Thyroid gland (tissue), 4 donors: ENCODE measurements around the gene DNAH11. TPM values are rescaled to one million over a fixed set of nuclear protein-coding genes. Genes with fewer than 3 reads are reported as not detected.

Experiments
- DNase-seq, 2 donors: peaks; one replicate each; pipeline ENCODE4 v3.0.0-alpha.2; 2019
- H3K27ac ChIP-seq, 3 donors: fragments of 200-600 bp; sonication (generic); 1 replicate in 2 of 3; 2 replicates in 1 of 3; pipeline ENCODE4 v1.5.1; 2016 to 2019; ENCODE audit warnings: mild to moderate bottlenecking in 1 of 3, moderate library complexity in 1 of 3
- H3K27me3 ChIP-seq: fragments of 200-600 bp; sonication (generic); one replicate; pipeline ENCODE4 v1.5.1; 2019
- H3K36me3 ChIP-seq, 2 donors: fragments of 200-600 bp; sonication (generic); one replicate each; pipeline ENCODE4 v1.5.1; 2016 to 2019
- H3K4me1 ChIP-seq, 2 donors: fragments of 200-600 bp; sonication (generic); one replicate each; pipeline ENCODE4 v1.5.1; 2017 to 2019
- H3K4me3 ChIP-seq, 3 donors: fragments of 200-600 bp; sonication (generic); replicated peaks in 1 of 3; 1 replicate in 2 of 3; 2 replicates in 1 of 3; pipeline ENCODE4 v1.5.1; 2016; ENCODE audit warnings: mild to moderate bottlenecking in 1 of 3
- H3K9me3 ChIP-seq: fragments of 200-600 bp; sonication (generic); one replicate; pipeline ENCODE4 v1.5.1; 2017
- CTCF ChIP-seq, 6 experiments: fragments of 200-600 bp in 3 of 6; fragments of 450-650 bp in 3 of 6; sonication (generic) in 3 of 6; IDR thresholded peaks; one replicate each; pipeline ENCODE4 v1.5.1; 2016 to 2019; ENCODE audit warnings: antibody characterized with exemption in 6 of 6, mild to moderate bottlenecking in 2 of 6, inconsistent platforms in 1 of 6, moderate library complexity in 1 of 6
- POLR2A ChIP-seq, 2 donors: fragments of 450-650 bp; IDR thresholded peaks; one replicate each; pipeline ENCODE4 v1.6.1; 2017; ENCODE audit warnings: antibody characterized with exemption in 2 of 2, mild to moderate bottlenecking in 2 of 2, moderate library complexity in 1 of 2
- WGBS, 2 donors: methylation state at CpG; one replicate each; pipeline ENCODE4 v1.1.5; 2017; 5-methylcytosine and 5-hydroxymethylcytosine counted together
- intact Hi-C: fragments of 100-400 bp; cut with DNase I; formaldehyde crosslinking; loops from one replicate; pipeline ENCODE4 v1.15.1; 2023
- total RNA-seq, 4 donors: library from RNA; depleted of rRNA; stranded (reverse); fragments of >200 nt; gene quantifications; one replicate each; pipeline ENCODE4 v1.2.3, GENCODE V29; 2016

Gene DNAH11
- total RNA-seq, 4 donors from 2014 or later, result 3.9 to 29.9 (median 10.9) TPM

DNA sequence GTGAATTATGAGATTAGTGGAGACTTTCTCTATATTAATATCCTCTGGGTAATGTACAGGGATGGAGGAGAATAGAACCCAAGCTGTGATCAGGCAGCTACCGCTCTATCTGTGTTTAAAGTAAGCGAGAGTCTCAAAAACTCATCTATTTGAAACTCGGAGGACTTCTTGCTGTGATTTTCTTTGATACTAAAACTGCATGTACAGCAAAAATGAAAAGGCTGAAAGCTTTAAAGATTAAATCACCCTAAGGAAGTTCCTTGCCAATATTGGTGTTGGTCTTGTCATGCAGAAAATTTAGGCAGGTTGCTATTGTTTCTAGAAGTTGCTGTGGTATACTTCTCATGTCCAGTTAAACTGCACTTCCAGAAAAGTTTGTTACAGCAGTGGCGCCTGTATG is 110.8 kb downstream of the DNAH11 start:
- intact Hi-C loops, result no loop called here
- Histone ChIP-seq H3K4me1 (no peaks in the 10 kb centered on the region), H3K9me3 (no peaks in the 10 kb centered on the region), H3K27me3 (no peaks in the 10 kb centered on the region), H3K4me3 (no peak overlapping the region), H3K27ac (no peak overlapping the region), H3K36me3 (no peaks in the 10 kb centered on the region)
- no peak for DNase-seq
- WGBS, 2 donors, result 90 to 95% methylated on average over 4 of the region's 4 CpGs
- no peak for TF ChIP-seq POLR2A (IDR thresholded peaks at IDR 0.05)
- no peak for TF ChIP-seq CTCF (IDR thresholded peaks at IDR 0.05)

GRCh38 chr7:21656081-21656480 is 113.2 kb downstream of the DNAH11 start:
- intact Hi-C loops, result no loop called here
- H3K27me3 ChIP-seq, result no peaks in the 10 kb centered on the region
- no peaks in the 10 kb centered on the region for H3K4me1 ChIP-seq
- H3K9me3 ChIP-seq, result no peaks in the 10 kb centered on the region
- H3K4me3 ChIP-seq, result no peak overlapping the region
- 75 to 89% methylated on average over 5 of the region's 5 CpGs for WGBS, 2 donors
- no peaks in the 10 kb centered on the region for H3K36me3 ChIP-seq
- TF ChIP-seq CTCF (IDR thresholded peaks at IDR 0.05), result no peak
- no peak for TF ChIP-seq POLR2A (IDR thresholded peaks at IDR 0.05)
- no peak for DNase-seq
- H3K27ac ChIP-seq, result no peak overlapping the region

GRCh38 chr7:21656796-21657195 is 114.0 kb downstream of the DNAH11 start:
- no peaks in the 10 kb centered on the region for H3K4me1 ChIP-seq
- no peaks in the 10 kb centered on the region for H3K36me3 ChIP-seq
- H3K4me3 ChIP-seq, result no peak overlapping the region
- no peak overlapping the region for H3K27ac ChIP-seq
- intact Hi-C loops, result no loop called here
- H3K9me3 ChIP-seq, result no peaks in the 10 kb centered on the region
- H3K27me3 ChIP-seq, result no peaks in the 10 kb centered on the region
- WGBS, 2 donors, result 71 to 72% methylated on average over 2 of the region's 2 CpGs
- DNase-seq, result no peak
- TF ChIP-seq POLR2A (IDR thresholded peaks at IDR 0.05), result no peak
- TF ChIP-seq CTCF (IDR thresholded peaks at IDR 0.05), result no peak

DNA sequence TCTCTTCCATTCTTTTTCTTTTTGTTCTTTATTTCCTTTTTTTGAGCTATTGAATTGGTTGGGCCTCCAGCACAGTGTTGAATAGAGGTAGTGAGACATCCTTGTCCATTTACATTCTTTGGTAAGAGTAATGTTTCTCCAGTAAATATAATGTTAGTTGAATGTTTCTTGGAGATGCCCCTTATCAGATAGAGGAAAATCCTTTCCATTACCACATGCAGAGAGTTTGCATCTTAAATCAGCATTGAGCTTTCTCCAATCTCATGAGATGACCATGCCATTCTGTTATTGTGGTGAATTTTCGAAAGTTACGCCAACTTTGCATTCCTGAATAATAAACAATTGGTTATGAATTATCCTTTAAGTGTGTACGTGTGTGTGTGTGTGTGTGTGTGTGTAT is 127.7 kb downstream of the DNAH11 start:
- no peak for DNase-seq
- WGBS, 2 donors, result 76 to 78% methylated on average over 3 of the region's 3 CpGs
- no peaks in the 10 kb centered on the region for H3K36me3 ChIP-seq
- no peaks in the 10 kb centered on the region for H3K9me3 ChIP-seq
- intact Hi-C loops, result no loop called here
- no peak for TF ChIP-seq POLR2A (IDR thresholded peaks at IDR 0.05)
- TF ChIP-seq CTCF (IDR thresholded peaks at IDR 0.05), result no peak
- no peak overlapping the region for H3K27ac ChIP-seq
- H3K4me3 ChIP-seq, result no peak overlapping the region
- no peaks in the 10 kb centered on the region for H3K27me3 ChIP-seq
- H3K4me1 ChIP-seq, result no peaks in the 10 kb centered on the region

- no peak for DNase-seq
- Histone ChIP-seq H3K4me1 (no peaks in the 10 kb centered on the region), H3K36me3 (no peaks in the 10 kb centered on the region), H3K4me3 (no peak overlapping the region), H3K27ac (no peak overlapping the region), H3K27me3 (no peaks in the 10 kb centered on the region), H3K9me3 (no peaks in the 10 kb centered on the region)
- WGBS, 2 donors, result 77 to 88% methylated on average over 3 of the region's 3 CpGs
- intact Hi-C loops, result no loop called here
- TF ChIP-seq POLR2A (IDR thresholded peaks at IDR 0.05) (no peak), CTCF (IDR thresholded peaks at IDR 0.05) (no peak)
Measured at GRCh38 chr7:21671859-21672258, 129.0 kb downstream of the DNAH11 start.
